Left ventricle myocardium inferior (tissue), 1 donor: ENCODE measurements around the gene NEDD8. TPM values are rescaled to one million over a fixed set of nuclear protein-coding genes. Genes with fewer than 3 reads are reported as not detected.

Experiments
- DNase-seq: peaks from one replicate; pipeline ENCODE4 v3.0.0-alpha.2; 2020
- H3K27ac ChIP-seq: fragments of 200-600 bp; replicated peaks from 2 replicates; pipeline ENCODE4 v1.8.0; 2021
- H3K27me3 ChIP-seq: fragments of 200-600 bp; 2 replicates; pipeline ENCODE4 v1.8.0; 2021; ENCODE audit warnings: low read depth
- H3K36me3 ChIP-seq: fragments of 200-600 bp; 2 replicates; pipeline ENCODE4 v1.8.0; 2021
- H3K4me1 ChIP-seq: fragments of 200-600 bp; 2 replicates; pipeline ENCODE4 v1.8.0; 2021
- H3K4me3 ChIP-seq: fragments of 200-600 bp; 2 replicates; pipeline ENCODE4 v1.8.0; 2021; ENCODE audit warnings: mild to moderate bottlenecking, moderate library complexity
- H3K9me3 ChIP-seq: fragments of 200-600 bp; replicated peaks from 2 replicates; pipeline ENCODE4 v1.8.0; 2021
- intact Hi-C: fragments of 100-400 bp; cut with micrococcal nuclease; formaldehyde crosslinking; loops from one replicate; pipeline ENCODE4 v1.11.0; 2022
- total RNA-seq: library from RNA; stranded (reverse); fragmentation: NEBNext Ultra II Directional; extraction: Animal tissue kit (Norgen Biotek cat#: 25700); gene quantifications from one replicate; pipeline ENCODE4 v1.2.1, GENCODE V29; 2021
- TF ChIP-seq, protein P1 (sequence below): fragments of 200-600 bp; IDR thresholded peaks from 2 replicates; pipeline ENCODE4 v1.8.0; 2021; ENCODE audit warnings: antibody characterized with exemption, mild to moderate bottlenecking, borderline replicate concordance
- donor health status: DM: no; HTN: yes; CAD: no; lungs with severe emphysema.

Gene NEDD8
- total RNA-seq, 1 donor from 2014 or later, result 214 TPM

DNA sequence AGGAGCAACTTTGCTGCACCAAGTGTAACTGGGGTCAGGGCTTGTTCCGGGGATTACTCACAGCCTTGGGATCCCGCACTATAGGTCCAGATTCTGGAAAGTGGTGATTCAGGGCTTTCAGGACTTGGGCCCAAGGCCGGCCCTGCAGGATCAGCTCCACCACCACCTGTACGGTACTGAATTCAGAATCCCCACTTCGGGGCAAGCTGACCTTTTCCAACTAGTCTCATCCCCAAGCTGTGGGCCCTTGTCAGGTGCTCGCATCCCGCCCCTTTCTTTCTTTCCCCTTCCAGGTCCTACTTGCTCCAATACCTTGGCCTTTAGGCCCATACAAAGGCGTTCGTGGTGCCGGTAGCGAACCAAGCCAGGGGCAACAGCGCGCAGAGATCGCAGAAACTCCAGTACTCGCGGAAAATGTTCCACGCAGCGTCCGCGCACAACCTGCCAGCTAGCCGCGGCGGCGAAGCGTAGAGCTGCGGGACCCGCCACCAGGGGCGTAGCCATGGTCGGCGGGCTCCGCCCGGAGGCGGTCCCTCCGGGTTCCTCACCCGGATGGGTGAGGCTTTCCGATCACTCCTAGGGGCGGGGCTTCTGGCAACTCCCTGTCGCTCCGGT, 9.8 kb upstream of the NEDD8 start:
- Histone ChIP-seq H3K9me3 (no peaks in the 10 kb centered on the region), H3K4me1 (peaks cover 62% of the 10 kb centered on the region), H3K27ac (peak overlapping the region; percentile 98), H3K27me3 (no peaks in the 10 kb centered on the region), H3K36me3 (peaks cover 45% of the 10 kb centered on the region), H3K4me3 (peak overlapping the region; percentile 85)
- TF ChIP-seq, protein P1, sequence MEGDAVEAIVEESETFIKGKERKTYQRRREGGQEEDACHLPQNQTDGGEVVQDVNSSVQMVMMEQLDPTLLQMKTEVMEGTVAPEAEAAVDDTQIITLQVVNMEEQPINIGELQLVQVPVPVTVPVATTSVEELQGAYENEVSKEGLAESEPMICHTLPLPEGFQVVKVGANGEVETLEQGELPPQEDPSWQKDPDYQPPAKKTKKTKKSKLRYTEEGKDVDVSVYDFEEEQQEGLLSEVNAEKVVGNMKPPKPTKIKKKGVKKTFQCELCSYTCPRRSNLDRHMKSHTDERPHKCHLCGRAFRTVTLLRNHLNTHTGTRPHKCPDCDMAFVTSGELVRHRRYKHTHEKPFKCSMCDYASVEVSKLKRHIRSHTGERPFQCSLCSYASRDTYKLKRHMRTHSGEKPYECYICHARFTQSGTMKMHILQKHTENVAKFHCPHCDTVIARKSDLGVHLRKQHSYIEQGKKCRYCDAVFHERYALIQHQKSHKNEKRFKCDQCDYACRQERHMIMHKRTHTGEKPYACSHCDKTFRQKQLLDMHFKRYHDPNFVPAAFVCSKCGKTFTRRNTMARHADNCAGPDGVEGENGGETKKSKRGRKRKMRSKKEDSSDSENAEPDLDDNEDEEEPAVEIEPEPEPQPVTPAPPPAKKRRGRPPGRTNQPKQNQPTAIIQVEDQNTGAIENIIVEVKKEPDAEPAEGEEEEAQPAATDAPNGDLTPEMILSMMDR, result peak; percentile 78
- intact Hi-C loops, result no loop called here
- DNase-seq, result peak; percentile 91

DNA sequence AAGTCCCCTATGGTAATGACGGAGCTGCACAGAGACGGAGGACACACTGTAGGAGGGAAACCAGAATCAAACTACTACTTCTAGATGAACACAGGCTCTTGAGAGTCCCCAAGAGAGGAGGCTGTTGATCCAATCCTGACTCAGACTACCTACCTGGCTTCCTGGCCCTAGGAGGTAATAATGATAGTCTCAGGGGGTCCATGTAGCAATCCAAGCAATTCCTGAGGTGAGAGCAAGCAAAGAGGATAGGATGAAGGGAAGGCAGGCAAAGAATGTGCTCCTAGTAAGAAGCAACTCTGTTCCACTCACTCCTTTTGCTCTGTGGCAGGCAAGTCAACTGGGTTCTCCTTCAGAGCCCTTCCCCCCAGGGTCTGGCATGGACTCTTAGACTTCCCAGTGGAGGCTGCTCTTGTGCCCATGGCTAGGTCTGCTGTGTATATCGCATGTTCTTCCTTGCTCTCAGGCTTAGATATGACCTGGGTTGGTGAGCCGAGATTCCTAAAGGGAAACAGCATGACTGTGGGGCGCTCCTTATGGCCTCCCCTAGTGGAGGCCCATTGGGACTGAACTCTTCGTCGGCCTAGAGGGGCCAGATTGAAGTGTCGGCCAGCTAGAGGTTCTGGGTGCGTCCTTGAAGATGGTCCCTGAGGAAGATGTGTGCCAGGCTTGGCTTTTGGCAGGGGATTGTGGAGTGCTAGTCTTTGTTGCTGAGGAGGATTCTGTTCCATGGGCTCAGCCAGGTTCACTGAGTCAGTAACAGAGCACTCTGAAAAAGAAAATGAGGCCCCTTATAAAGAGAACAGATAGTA, 8.1 kb upstream of the NEDD8 start:
- Histone ChIP-seq H3K27ac (peak overlapping the region; percentile 8), H3K36me3 (peaks cover 62% of the 10 kb centered on the region), H3K4me3 (peak overlapping the region; percentile 85), H3K4me1 (peaks cover 62% of the 10 kb centered on the region), H3K27me3 (no peaks in the 10 kb centered on the region), H3K9me3 (no peaks in the 10 kb centered on the region)
- intact Hi-C loops, result no loop called here
- TF ChIP-seq, protein P1, result no peak
- no peak for DNase-seq

DNA sequence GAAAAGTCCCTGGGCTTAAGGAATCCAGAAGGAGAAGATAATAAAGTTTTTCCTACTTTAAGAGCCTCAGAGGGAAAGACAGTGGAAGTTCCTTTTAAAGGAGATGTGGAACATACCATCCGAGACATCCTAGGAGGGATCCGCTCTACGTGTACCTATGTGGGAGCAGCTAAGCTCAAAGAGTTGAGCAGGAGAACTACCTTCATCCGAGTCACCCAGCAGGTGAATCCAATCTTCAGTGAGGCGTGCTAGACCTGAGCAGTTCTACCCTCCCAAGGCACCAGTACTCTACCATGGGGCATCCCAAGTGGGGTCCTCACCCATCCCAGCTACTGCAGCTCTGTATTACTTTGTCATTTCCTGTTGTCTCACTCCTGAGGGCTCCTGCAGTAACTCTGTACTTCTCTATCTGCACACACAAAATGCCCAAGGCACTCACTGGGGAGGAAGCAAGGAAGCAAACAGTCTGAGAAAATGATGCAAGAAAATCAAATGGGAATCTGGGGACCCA, 6.4 kb upstream of the NEDD8 start:
- H3K4me3 ChIP-seq, result no peak overlapping the region
- intact Hi-C loops, result no loop called here
- H3K27ac ChIP-seq, result no peak overlapping the region
- no peak for DNase-seq
- TF ChIP-seq, protein P1, result no peak
- peaks cover 76% of the 10 kb centered on the region for H3K4me1 ChIP-seq
- no peaks in the 10 kb centered on the region for H3K27me3 ChIP-seq
- H3K36me3 ChIP-seq, result peaks cover 66% of the 10 kb centered on the region
- no peaks in the 10 kb centered on the region for H3K9me3 ChIP-seq

DNA sequence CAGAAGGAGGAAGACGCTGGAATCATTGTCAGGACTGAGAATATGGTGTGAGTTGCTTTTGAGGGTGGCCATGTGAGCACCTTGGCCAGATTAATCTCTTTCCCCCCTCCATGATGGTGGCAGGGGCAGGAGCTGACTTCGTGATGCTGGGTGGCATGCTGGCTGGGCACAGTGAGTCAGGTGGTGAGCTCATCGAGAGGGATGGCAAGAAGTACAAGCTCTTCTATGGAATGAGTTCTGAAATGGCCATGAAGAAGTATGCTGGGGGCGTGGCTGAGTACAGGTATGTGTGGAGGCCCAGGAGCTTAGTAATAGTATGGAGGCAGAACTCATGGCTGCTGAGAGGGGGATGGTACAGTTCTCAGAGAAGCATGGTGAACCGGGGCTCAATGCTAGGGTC, 6.0 kb upstream of the NEDD8 start:
- Histone ChIP-seq H3K4me1 (peaks cover 76% of the 10 kb centered on the region), H3K27ac (no peak overlapping the region), H3K36me3 (peaks cover 66% of the 10 kb centered on the region), H3K4me3 (no peak overlapping the region), H3K9me3 (no peaks in the 10 kb centered on the region), H3K27me3 (no peaks in the 10 kb centered on the region)
- no peak for DNase-seq
- intact Hi-C loops, result no loop called here
- TF ChIP-seq, protein P1, result no peak

DNA sequence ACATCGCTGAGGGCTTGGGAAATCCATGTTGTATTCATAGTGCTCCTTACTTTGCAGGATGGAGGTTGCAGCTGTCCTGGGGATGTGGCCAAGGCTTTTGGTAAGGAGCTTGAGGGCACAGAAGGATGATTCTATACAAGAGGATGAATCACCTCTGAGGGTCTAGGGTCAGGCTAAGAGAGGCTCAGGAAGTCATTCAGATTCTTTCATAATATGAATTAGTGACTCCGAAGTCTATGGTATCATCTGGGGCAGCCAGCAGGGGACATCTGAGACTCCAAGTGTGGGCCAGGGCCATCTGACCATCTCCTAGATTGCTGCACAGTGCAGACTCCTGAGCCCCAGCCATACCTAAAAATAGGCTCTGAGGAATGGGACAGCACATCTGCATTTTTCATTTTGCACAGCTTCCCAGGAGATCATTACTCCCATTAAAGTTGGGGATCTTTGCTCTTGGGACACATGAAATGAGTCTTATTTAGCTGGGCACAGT, 5.3 kb upstream of the NEDD8 start:
- intact Hi-C loops, result no loop called here
- Histone ChIP-seq H3K36me3 (peaks cover 66% of the 10 kb centered on the region), H3K27ac (no peak overlapping the region), H3K27me3 (no peaks in the 10 kb centered on the region), H3K4me3 (no peak overlapping the region), H3K4me1 (peaks cover 80% of the 10 kb centered on the region), H3K9me3 (no peaks in the 10 kb centered on the region)
- no peak for DNase-seq
- TF ChIP-seq, protein P1, result no peak
